ENCODE results near the gene ABCA3.
"Not testable (repeated sequence)": the region's sequence is repeated elsewhere in the genome, so short reads cannot be mapped to it uniquely, and the experiment has no call there.

The ABCA3 gene

DNA sequence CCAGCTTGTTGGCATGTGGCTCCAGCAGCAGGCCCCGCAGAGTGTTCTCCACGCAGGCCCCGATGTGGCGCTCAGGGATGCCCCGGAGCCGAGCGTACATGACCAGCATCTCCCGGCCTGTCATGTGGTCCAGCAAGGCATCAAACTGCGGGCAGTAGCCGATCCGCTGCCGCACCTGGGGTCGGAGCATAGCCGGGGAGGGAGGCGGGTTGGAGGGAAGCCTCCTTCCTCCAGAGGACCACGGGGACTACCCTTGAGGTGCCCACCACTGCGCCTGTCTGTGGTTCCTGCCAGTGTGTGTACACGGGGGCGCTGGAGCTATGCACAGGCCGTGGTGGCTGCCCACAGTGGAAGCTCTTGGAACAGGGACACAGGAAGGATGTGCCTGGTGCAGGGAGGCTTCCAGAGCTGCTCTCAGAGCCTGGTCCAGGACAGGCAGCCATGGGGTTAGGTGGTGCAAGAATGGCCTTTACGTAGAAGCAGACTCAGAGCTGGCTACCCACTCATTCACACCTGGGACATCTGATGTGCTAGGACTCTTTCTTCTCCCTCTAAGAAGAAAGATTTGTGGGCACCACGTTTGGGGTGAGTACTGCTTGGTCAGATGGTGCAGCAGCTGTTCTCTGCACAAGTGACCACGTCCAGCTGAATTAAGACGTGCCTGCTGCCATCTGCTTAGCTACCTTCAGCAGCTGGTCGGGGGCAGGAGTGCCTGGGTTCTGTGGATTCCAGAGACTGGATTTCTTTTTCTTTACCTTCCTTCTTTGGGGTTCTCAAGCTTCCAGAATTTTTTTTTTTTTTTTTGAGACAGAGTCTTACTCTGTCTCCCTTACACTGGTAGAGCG lies 61.4 kb downstream of the ABCA3 start:
- no peak for DNase-seq

DNA sequence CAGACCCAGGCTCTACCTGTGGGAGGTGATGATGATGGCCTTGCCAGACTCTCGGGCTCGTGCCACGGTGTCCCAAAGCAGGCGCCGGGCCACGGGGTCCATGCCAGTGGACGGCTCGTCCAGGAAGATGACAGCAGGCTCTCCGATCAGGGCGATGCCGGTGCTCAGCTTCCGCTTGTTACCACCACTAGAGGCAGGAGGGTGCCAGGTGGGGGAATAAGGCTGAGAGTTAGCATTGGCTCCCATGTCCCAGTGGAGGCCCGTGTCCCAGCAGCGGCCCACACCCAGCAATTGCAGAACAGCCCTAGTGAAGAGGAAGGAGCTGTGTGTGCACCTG lies 62.3 kb downstream of the ABCA3 start:
- DNase-seq, result no peak

DNA sequence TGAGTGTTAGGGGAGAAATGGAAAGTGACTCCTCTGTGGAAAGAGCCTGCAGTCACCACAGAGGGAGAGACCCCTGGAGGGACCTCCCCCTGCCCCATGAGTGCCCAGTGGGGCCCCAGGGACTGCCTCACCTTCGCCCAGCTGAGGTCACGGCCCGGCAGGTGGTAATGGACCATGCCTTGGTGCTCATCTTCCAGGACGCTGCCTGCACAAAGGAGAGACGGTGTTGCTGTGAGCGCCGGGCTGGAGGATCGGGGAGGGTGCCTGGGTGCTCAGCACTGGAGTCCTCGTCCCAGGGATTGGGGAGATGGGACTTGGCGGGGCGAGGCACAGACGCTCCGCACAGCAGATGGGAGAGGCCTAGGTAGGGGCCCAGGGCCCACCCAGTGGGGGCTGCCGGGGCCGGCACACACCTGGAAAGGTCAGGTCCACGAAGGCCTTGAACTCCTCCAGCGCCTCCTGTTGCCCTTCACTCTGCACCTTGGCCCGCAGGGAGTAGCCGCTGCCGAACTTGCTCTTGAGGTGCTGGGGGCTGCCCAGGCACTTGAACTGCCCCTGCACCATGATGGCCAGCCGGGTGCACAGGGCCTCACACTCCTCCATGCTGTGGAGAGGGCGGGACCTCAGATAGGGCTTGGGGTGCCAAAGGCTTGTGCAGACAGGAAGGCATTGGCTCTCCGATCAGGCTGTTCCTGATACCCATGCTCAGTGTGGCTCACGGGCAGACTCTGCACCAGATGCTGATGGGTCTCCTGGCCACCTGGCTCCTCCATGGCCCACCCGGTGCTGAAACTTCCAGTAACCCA lies 62.9 kb downstream of the ABCA3 start:
- no peak for DNase-seq

DNA sequence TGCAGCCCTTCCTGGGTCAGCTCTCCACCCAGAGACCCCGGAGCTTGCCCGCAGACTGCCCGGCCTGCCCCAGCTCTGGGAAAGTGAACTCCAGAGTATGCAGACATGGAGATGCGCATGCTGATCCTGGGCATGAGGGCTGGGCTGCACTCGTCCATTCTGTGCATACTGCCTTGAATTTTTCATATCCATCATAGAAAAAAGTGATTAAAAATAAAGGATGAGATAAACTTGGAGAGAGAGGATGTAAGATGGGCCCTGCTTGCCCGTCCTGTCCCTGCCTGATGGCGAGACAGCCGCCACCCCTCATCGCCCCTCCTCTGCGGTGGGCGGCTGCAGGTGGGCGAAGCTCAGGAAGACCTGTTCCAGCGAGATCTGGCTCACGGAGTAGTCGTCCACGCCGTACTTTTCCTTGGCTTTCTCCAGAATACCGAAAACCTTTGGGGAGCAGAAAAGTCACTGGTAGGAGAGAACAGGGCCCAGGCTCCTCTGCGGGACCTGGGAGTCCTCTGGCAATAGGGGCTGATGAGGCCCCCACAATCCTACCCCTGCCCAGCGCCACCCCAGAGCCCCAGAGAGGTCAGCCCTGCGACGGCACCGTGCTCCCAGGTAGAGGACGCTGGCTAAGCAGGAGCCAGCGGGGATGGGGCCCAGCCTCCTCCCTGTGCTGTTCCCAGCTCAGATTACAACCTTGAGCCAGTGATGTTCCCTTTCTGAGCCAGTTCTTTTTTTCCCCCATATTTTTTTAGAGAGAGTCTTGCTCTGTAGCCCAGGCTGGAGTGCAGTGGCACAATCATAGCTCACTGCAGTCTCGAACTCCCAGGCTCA lies 63.9 kb downstream of the ABCA3 start:
- DNase-seq, result no peak

DNA sequence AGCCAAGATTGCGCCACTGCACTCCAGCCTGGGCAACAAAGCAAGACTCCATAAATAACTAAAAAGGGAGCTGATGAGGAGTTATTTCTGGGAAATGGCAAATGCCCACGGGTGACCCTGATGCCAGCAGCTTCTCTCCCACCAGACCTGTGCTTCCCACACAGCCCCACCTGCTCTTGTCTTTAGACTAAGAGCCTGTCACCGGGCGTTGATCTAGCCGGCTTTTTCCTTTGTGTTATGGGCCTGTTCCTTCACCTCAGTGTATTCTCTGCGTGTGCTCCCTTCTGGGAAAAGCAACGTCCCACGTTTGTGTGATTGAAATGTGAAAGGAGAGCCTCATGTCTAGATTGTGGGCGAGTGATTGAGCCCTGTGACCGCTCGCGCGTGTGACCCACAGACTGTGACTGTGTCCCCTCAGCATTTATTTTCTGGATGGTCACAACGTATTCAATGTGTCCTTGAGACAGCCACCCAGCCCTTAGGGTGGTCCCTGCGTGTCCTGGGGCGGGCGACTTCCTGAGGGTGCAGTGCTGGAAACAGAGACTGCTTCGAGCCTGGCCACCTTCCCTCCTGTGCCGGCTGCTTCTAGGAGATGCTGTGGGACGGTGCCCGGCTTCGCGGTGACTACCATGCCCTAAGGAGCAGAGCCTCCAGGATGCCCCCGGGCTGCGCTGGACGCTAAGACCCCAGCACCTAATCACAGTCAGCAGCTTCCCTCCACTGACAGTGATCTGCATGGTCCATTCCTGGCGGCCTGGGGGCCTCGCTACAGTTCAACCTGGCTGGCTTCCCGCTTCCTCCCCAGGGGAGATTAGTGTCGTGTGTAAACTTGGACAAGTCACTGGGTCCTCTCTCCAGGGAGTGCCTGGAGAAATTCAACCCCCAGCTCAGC lies 64.8 kb downstream of the ABCA3 start:
- DNase-seq, result no peak

DNA sequence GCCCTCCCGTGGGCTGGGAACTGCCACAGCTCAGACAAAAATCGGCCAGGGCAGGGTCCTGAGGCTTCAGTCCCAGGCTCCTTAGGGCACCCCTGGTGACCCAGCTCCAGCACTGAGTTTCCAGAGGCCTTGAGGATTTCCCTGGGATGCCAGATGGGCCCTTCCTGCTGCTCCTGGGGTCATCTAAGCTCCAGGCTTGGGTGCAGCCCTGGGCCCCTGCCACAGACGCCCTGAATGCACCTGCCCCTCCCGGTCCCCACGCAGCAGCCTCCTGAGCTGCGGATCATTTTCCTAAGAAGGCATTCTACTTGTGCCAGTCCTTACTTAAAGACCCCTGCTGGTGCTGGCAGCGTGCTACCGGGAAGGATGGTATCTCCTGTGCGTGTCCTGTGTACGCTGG lies 66.6 kb downstream of the ABCA3 start:
- DNase-seq, result no peak

DNA sequence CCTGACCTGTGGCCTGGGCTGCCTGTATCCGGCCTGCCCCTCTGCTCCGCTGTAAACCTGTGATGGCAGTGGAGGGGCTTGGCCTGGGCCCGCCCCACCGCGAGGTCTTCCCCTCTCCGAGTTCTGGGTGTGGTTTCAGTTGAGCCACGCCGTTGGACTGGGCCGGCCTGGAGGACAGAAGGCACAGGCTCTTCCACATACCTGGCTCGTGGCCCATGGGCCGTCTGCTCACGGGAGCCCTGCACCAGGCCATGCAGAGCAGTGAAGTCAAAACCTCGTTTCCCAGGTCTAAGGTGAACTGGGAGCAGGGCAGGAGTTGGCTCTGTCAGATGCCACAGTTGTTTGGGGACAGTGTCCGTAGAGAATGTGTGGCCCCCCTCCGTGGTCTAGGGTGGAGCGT lies 67.0 kb downstream of the ABCA3 start:
- no peak for DNase-seq

DNA sequence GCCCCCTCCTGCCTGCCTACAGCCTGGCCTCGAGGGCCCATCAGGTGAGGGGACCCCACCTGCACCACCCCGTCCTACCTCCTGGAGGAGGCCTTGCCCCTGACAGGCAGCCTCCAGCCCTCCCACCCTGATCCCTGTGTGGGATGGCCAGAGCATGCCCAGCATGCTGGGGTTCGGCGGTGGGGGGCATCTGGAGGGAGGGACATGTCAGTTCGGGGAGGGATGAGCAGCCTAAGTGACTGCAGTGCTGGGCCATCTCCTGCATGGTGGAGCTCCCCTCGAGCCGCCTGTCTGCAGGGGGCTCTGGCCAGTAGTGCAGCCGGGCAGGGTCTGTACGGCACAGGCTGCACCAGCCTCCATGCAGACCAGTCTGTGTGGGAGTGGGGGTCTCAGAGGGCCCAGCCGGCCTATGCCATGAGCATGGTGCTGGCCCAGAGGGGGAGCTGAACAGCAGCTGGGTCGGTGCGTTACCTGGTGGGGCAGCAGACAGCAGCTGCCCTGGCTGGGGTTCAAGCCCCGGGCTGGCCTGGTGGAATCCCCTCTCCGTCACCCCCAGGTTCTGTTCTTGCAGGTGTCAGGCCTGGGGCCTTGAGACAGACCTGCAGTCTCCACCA lies 68.6 kb downstream of the ABCA3 start:
- DNase-seq, result no peak

DNA sequence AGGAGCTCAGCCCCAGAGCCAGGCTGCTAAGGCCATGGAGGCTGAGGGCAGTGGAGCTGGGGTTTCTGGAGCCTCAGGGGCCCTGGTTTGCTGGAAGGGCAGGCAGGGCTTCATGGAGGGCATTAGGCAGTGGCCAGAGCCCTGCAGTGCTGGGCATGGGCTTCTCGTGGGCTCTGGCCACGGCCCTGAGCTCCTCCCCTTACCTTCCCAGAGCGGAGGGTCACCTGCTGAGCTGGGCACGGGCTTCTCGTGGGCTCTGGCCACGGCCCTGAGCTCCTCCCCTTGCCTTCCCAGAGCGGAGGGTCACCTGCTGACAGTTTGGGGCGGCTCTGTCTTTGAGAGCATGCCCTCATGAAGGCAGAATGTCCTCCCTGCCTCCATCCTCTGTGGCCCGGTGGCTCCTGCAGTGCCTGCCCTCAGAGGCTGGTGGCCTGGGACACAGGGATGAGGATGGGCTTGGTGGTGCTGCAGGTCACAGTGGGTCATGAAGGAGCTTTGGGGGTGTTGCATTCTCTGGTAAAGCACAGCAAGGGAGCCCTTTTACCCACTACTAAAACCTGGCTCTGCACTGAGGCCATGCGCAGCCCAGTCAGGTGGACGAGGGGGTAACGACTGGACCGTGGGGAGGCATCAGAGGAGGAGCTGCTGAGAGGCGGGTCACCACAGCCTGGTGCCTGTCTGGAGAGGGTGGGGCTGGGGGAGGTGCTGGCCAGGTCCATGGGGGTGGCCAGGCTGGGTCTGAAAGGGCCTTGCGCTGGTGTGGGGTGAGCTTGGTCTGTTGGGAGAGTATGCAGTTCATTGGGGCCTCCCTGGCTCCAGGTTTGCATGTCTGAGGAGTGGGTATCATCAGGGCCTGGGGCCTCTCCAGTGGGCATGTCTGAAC lies 69.7 kb downstream of the ABCA3 start:
- no peak for DNase-seq

DNA sequence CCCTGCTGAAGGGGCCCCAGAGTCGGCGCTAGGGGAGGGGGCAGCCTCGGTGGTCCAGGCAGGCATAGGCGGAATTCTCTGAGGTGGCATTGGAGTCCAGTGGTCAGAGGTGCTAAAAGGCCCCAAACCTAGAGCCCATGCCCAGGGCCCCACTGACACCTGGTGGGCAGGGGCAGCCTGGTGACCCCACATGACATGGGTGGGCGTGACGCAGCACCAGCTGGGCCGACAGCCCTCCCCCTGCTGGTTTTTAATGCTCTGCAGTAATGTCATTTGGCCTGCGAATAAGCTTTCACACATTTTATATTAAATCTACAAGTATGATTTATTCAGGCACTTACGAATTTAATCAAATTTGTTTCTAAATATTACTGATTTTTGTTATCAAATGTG lies 70.5 kb downstream of the ABCA3 start:
- DNase-seq, result no peak

DNA sequence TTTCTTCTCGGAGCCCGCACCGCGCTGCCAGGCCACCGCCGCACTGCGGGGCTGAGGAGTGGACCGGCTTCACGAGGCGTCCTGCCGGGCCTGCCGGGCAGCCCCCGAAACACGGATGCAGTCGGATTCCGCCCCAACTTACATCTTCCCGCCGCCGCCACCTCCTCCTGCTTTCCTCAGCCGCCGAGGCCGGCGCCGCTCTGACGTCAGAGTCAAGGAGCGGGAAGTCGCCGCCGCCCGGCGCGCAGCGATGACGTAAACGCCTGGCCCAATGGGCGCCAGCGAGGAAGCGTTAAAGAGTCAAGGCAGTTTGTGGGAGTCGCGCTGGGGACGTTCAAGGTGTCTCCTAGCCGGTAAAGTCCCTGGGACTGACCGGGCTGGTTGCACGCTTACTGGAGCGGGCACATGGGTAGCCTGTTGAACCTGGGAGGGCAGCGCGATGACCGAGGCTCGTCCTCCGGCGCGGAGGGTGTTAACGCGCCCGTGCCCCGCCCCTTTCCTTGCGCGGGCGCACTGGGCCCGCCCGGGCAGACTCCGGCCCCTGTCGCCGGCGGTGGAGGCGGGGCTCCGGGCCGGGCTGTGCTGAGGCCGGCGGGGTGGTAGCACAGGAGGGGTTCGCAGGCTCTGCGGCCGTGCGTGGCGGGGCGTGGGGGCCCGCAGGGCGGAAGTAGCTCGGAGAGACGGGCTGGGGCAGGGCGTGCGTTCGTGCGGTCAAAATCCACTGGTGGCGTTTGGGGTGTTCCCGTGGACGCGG lies 72.4 kb downstream of the ABCA3 start, which contains the start of gene RNPS1:
Gene RNPS1 (minus strand): TSS at position 214 of the 754 bp plus-strand sequence. CDS start 3,483 bp downstream, outside the sequence.
- DNase-seq, result peak; percentile 96

DNA sequence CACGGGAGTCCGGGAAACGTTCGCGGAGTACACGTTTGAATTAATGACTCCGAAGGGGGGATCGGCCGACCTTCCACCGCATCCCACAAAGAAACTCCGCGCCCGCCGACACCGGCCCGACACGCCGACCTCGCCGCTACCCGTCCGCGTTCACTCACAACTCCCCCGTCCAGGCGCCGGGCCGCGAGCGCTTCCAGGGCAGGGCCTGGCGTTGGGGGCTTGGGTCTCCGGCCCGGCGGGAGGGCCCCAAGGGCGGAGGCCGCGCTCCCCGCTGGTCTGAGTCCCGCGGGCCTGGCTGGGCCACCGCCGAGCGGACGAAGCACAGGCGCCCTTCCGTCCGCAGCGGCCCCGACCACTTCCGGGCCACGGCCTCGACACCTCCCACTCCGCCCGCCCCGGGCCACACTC lies 73.0 kb downstream of the ABCA3 start:
- DNase-seq, result not testable (repeated sequence)

DNA sequence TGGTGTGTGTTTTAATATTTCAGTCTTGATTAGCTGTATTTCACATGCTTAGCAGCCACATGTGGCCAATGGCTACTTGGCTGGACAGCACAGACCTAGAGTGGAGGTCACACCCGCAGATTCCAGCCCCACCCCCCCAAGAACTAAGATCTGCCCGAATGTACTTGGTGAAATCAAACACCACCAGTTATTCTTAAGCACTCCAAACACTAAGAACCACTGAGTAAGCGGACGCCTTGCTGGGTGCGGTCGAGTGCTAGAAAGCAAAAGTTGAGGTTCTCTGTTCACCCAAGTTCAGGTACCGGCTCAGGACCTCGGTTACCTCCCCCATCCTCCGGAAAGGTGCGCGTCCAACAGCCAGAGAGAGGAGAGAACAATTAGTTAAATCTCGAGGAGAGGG lies 73.6 kb downstream of the ABCA3 start:
- DNase-seq, result not testable (repeated sequence)

DNA sequence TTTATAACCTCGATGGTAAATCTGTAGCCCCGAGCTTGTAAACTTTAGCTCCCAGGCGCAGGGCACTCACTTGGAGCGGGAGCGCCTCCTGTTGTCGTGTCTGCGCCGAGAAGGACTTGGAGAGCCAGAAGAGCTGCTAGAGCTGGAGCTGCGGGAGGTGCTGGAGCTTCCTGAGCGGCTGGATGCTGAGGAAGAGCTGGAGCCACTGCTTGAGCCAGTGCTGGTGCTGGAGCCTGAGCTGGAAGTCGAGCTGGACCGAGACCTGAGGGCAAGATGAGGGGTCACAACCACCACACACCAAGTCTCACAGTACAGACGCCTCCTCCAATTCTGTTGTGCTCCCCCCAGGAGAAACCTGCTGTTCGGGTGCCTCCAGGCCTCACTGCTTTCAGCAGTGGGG lies 77.5 kb downstream of the ABCA3 start:
- DNase-seq, result not testable (repeated sequence)

DNA sequence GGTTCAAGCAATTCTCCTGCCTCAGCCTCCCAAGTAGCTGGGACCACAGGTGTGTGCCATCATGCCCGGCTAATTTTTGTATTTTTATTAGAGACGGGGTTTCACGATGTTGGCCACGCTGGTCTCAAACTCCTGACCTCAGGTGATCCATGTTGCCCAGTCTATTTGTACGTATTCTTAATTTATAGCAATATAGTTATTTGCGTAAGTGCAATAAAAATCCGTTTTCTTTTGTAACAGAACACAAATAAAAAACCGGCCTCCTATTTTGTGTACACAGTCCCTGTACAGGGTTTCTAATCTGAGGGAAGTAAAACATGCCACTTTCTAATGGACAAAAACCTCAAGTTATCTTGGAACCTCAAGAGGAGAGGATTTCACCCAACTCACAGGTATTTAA lies 80.3 kb downstream of the ABCA3 start:
- DNase-seq, result no peak

DNA sequence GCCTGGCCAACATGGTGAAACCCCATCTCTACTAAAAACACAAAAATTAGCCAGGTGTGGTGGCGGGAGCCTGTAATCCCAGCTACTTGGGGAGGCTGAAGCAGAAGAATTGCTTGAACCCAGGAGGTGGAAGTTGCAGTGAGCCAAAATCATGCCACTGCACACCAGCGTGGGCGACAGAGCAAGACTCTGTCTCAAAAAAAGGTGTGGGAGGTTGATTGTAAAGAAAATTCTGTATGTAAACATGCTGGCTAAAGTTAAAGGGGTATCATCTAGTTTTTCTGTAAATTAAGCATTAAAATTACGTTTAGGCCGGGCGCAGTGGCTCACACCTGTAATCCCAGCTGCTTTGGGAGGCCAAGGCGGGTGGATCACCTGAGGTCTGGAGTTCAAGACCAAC lies 82.0 kb downstream of the ABCA3 start:
- DNase-seq, result not testable (repeated sequence)

DNA sequence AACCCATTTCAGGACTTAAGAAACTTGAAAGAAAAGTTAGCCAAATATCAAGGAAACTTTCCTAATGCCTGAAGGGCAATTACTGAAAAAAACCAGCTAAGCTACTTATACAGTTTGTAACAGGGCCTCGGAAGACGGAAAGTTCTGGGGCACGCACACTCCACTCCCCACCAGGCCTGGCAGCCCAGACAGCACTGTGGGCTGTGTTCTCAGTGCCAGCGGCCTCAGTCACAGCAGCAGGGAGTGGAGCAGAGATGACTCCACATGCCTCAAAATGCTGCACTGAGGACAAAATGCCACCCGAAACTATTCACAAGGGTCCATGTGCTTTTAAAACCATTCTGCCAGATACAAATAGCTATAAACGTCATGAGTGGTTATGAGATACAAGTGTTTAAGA lies 82.8 kb downstream of the ABCA3 start:
- DNase-seq, result no peak

DNA sequence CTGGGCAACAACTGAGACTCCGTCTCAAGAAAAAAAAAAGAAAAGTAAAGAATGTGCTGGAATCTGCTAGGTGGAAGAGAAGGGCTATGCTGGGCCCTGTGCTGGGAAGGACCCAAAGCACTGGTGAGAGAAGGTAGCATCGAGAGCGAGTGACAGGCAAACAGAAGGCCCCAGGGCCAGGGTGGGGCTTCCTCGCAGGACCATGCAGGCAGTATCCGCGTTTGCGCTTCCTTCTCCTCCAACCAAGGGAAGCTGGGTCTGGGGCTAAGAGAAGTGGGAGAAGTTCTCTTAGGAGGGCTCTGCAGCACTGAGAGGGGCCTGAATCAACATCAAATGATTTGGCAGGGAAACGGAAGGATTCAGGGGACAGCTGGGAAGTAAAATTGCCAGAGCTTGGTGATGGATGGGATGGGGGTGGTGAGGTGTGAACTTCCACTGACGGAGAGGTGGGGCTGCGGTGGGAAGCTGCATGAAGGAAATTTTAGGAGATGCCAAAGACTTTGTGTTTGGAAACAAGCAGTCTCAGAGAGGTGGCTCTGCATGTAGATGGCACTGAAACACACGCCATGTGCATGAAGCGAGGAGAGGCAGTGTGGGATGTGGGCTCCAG lies 83.9 kb downstream of the ABCA3 start:
- no peak for DNase-seq

DNA sequence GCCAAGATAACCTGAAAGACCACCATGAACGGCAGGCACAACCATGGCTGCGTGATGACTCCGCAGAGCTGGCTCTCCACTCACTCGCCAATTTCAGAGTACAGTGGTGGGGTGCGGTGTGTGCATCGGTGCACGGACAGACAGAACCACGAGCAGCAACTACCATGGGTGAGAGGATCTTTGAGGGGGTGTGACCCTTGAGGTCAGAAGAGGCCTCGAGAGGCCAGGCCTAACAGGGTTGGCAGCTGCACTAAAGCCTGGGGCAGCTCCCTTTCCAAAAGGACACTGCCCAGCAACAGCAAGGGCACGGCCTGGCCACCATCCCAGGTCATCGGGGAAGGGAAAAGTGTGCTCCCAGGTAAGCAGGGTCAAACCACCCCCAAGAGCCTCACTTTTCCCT lies 87.2 kb downstream of the ABCA3 start:
- no peak for DNase-seq
